ENCODE measurements around the gene SAP25. TPM values are rescaled to one million over a fixed set of nuclear protein-coding genes. Genes with fewer than 3 reads are reported as not detected.
A peak's percentile ranks its signal among the peaks of the same experiment; 100 is the strongest.
"Not testable (repeated sequence)": the region's sequence is repeated elsewhere in the genome, so short reads cannot be mapped to it uniquely, and the experiment has no call there.

SAP25 gene
- total RNA-seq, 1 experiment from 2014 or later = 3.0 TPM

DNA sequence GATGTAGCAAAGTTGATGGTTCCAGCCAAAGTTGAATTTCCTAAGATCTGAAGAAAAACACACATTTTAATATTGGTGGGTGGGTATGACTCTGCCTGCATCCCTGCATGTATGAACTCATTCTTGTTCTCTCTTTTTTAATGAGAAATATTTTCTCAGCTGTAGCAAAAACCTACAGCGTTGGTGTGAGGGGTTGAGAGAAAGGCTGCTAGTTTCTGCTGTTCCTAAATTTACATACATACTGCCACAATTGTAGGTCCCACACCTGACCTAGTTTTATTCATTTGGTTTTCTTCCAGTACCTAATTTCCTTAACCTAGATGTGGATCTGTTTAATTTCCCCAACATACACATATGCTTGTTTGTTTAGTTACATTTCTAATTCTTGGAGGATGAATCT, 30.1 kb downstream of the SAP25 start:
- in situ Hi-C loops (cut with HindIII; ENCODE audit: low pct_unique_long_range_greater_than_20kb, low sequenced_read_pairs) = no loop called here
- H3K27ac ChIP-seq (ENCODE audit: low read length) = peak overlapping the region; percentile 98
- H3K4me3 ChIP-seq (ENCODE audit: low read depth in 2 of 2, low read length in 2 of 2) = peak overlapping the region in 1 of 2 experiments; percentile 24; a peak in 2 of 4 replicates
- ChIA-PET POLR2A (interaction anchor here (0.7 to 0.8 kb wide), 2 partner anchors 11 to 147 kb away, joined by 5 to 11 read pairs; no protein-coding TSS in a partner anchor), CTCF (no interaction called here)
- no peaks in the 10 kb centered on the region for H3K27me3 ChIP-seq (ENCODE audit: control insufficient read depth, insufficient read depth, low read length)
- H3K4me1 ChIP-seq (ENCODE audit: control insufficient read depth, insufficient read depth, low read length) = peaks cover 58% of the 10 kb centered on the region
- intact Hi-C loops (cut with micrococcal nuclease; ENCODE audit: unreplicated experiment) = no loop called here
- no peaks in the 10 kb centered on the region for H3K9me3 ChIP-seq (ENCODE audit: control insufficient read depth, insufficient read depth, low read depth, low read length)
- no TSS peak for BruUV-seq (replicated peaks)
- ATAC-seq (no peak), DNase-seq (ENCODE audit: low read depth, low spot score) (no peak)
- TF ChIP-seq, protein P1, sequence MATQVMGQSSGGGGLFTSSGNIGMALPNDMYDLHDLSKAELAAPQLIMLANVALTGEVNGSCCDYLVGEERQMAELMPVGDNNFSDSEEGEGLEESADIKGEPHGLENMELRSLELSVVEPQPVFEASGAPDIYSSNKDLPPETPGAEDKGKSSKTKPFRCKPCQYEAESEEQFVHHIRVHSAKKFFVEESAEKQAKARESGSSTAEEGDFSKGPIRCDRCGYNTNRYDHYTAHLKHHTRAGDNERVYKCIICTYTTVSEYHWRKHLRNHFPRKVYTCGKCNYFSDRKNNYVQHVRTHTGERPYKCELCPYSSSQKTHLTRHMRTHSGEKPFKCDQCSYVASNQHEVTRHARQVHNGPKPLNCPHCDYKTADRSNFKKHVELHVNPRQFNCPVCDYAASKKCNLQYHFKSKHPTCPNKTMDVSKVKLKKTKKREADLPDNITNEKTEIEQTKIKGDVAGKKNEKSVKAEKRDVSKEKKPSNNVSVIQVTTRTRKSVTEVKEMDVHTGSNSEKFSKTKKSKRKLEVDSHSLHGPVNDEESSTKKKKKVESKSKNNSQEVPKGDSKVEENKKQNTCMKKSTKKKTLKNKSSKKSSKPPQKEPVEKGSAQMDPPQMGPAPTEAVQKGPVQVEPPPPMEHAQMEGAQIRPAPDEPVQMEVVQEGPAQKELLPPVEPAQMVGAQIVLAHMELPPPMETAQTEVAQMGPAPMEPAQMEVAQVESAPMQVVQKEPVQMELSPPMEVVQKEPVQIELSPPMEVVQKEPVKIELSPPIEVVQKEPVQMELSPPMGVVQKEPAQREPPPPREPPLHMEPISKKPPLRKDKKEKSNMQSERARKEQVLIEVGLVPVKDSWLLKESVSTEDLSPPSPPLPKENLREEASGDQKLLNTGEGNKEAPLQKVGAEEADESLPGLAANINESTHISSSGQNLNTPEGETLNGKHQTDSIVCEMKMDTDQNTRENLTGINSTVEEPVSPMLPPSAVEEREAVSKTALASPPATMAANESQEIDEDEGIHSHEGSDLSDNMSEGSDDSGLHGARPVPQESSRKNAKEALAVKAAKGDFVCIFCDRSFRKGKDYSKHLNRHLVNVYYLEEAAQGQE (IDR thresholded peaks at IDR 0.05; ENCODE audit: insufficient read depth in 1 of 2, low read depth in 2 of 2, low read length in 1 of 2) = no peak
- H3K36me3 ChIP-seq (ENCODE audit: control insufficient read depth, insufficient read depth, low read length) = no peaks in the 10 kb centered on the region

DNA sequence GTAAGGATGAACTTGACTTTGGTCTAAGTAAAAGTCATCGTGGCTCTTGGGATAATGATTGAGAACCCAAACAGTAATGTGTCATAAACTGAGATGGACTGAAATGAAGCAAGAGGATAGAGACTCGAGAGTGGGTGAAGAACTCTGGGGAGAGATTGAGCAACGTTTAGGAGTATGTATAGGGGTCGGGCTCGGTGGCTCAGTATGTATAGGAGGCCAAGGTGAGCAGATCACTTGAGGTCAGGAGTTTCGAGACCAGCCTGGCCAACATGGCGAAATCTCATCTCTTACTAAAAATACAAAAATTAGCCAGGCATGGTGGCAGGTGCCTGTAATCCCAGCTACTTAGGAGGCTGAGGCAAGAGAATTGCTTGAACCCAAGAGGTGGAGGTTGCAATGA, 32.4 kb downstream of the SAP25 start:
- POLR2A ChIA-PET; H3K9me3 ChIP-seq (ENCODE audit: control insufficient read depth, insufficient read depth, low read depth, low read length); H3K36me3 ChIP-seq (ENCODE audit: control insufficient read depth, insufficient read depth, low read length); ATAC-seq; intact Hi-C loops (cut with micrococcal nuclease; ENCODE audit: unreplicated experiment); H3K27me3 ChIP-seq (ENCODE audit: control insufficient read depth, insufficient read depth, low read length); BruUV-seq (replicated peaks); DNase-seq (ENCODE audit: low read depth, low spot score); in situ Hi-C loops (cut with HindIII; ENCODE audit: low pct_unique_long_range_greater_than_20kb, low sequenced_read_pairs): not testable (repeated sequence)
- peak overlapping the region in 1 of 2 experiments; percentile 24; a peak in 3 of 4 replicates for H3K4me3 ChIP-seq (ENCODE audit: low read depth in 2 of 2, low read length in 2 of 2)
- peak overlapping the region; percentile 98 for H3K27ac ChIP-seq (ENCODE audit: low read length)
- peaks cover 43% of the 10 kb centered on the region for H3K4me1 ChIP-seq (ENCODE audit: control insufficient read depth, insufficient read depth, low read length)
- CTCF ChIA-PET = interaction anchor here (1.4 kb wide), 1 partner anchor 18 kb away, joined by 3 read pairs; no protein-coding TSS in a partner anchor

DNA sequence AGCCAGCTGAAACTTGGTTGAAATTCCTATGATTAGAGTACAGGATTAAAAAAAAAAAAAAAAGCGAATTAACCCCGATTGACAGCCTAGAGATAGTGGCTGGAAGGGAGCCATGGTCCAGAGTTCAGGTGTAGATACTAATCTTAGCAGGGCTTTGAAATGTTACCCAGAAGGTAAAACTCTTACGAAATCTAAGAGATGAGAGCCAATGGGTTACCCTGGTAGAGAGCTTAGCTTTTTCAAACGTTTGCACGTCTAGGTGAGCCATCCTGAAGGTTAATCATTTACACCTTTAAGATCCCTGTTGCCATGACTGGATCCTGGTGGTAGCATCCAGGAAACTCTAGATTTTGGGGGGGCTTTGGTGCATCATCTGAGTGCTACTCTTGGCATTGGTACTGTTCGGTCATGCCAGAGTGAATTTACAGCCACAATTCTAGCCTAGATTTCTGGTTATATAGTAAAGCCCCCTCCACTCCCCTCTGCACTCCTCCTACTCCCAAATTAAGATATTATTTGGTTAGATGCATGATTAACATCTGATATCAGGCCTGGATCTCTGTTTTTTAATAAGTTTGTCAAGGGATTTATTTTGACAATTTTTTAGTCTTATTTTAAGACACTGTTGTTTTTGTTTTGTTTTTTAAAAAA, 33.5 kb downstream of the SAP25 start:
- no peak for ATAC-seq
- DNase-seq (ENCODE audit: low read depth, low spot score) = no peak
- peak overlapping the region; percentile 70 to 71 for H3K4me3 ChIP-seq (ENCODE audit: low read depth in 2 of 2, low read length in 2 of 2)
- no peaks in the 10 kb centered on the region for H3K9me3 ChIP-seq (ENCODE audit: control insufficient read depth, insufficient read depth, low read depth, low read length)
- peak overlapping the region; percentile 37 for H3K27ac ChIP-seq (ENCODE audit: low read length)
- ChIA-PET POLR2A (interaction anchor here (0.6 to 0.7 kb wide), 2 partner anchors 183 to 253 kb away, joined by 8 to 14 read pairs; no protein-coding TSS in a partner anchor), CTCF (interaction anchor here (0.6 kb wide), 2 partner anchors 63 to 1051 kb away, joined by 3 to 4 read pairs; no protein-coding TSS in a partner anchor)
- no peak for TF ChIP-seq POLR2AphosphoS5 (IDR thresholded peaks at IDR 0.05; ENCODE audit: low read depth, low read length)
- TF ChIP-seq SIN3A (IDR thresholded peaks at IDR 0.05; ENCODE audit: borderline replicate concordance, insufficient read depth, low read depth, low read length) = no peak
- no peak for TF ChIP-seq TCF7L2 (IDR thresholded peaks at IDR 0.05; ENCODE audit: low read depth, low read length)
- TF ChIP-seq, protein P2, sequence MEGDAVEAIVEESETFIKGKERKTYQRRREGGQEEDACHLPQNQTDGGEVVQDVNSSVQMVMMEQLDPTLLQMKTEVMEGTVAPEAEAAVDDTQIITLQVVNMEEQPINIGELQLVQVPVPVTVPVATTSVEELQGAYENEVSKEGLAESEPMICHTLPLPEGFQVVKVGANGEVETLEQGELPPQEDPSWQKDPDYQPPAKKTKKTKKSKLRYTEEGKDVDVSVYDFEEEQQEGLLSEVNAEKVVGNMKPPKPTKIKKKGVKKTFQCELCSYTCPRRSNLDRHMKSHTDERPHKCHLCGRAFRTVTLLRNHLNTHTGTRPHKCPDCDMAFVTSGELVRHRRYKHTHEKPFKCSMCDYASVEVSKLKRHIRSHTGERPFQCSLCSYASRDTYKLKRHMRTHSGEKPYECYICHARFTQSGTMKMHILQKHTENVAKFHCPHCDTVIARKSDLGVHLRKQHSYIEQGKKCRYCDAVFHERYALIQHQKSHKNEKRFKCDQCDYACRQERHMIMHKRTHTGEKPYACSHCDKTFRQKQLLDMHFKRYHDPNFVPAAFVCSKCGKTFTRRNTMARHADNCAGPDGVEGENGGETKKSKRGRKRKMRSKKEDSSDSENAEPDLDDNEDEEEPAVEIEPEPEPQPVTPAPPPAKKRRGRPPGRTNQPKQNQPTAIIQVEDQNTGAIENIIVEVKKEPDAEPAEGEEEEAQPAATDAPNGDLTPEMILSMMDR (IDR thresholded peaks at IDR 0.05) = no peak
- TF ChIP-seq, protein P1 (IDR thresholded peaks at IDR 0.05; ENCODE audit: insufficient read depth in 1 of 2, low read depth in 2 of 2, low read length in 1 of 2) = no peak
- BruUV-seq (replicated peaks) = TSS peak; percentile 84
- intact Hi-C loops (cut with micrococcal nuclease; ENCODE audit: unreplicated experiment) = no loop called here
- peaks cover 32% of the 10 kb centered on the region for H3K4me1 ChIP-seq (ENCODE audit: control insufficient read depth, insufficient read depth, low read length)
- in situ Hi-C loops (cut with HindIII; ENCODE audit: low pct_unique_long_range_greater_than_20kb, low sequenced_read_pairs) = no loop called here
- no peaks in the 10 kb centered on the region for H3K27me3 ChIP-seq (ENCODE audit: control insufficient read depth, insufficient read depth, low read length)
- no peaks in the 10 kb centered on the region for H3K36me3 ChIP-seq (ENCODE audit: control insufficient read depth, insufficient read depth, low read length)

All from Panc1 (cell line).